PC-3 (cell line): ENCODE data around the gene ULBP1. TPM values are rescaled to one million over a fixed set of nuclear protein-coding genes. Genes with fewer than 3 reads are reported as not detected.
"Not testable (repeated sequence)": the region's sequence is repeated elsewhere in the genome, so short reads cannot be mapped to it uniquely, and the experiment has no call there.

Experiments
- ATAC-seq: fragments of 200-7000 bp; cut with Tn5 transposase; 2 replicates; pipeline ENCODE4 v1.9.1; 2020; ENCODE audit warnings: mild to moderate bottlenecking, moderate library complexity
- BruUV-seq: library from RNA; stranded (reverse); fragments of 400-500 nt; replicated peaks from 2 replicates; lab custom pipeline; 2021; lab: Mats Ljungman, UMichigan
- CTCF ChIA-PET: fragments of 300-600 bp; sonication (Branson Sonifier 250); formaldehyde crosslinking; loops from one replicate; lab custom pipeline; 2022; ENCODE audit warnings: antibody characterized with exemption; lab: Charles Lee
- POLR2A ChIA-PET: fragments of 300-600 bp; sonication (Branson Sonifier 250); formaldehyde crosslinking; loops from one replicate; lab custom pipeline; 2022; ENCODE audit warnings: antibody characterized with exemption; ENCODE audit not compliant: unreplicated experiment; lab: Charles Lee
- DNase-seq: peaks from one replicate; pipeline ENCODE4 v3.0.0-alpha.2; 2015
- H2AFZ ChIP-seq: fragments of 300-600 bp; sonication (generic); 2 replicates; pipeline ENCODE4 v1.6.0; 2016; ENCODE audit warnings: antibody characterized with exemption, low read length
- H3F3A ChIP-seq: fragments of 300-600 bp; sonication (generic); one replicate; pipeline ENCODE4 v1.6.0; 2017; ENCODE audit warnings: antibody characterized with exemption, low read length, control low read depth, mild to moderate bottlenecking; ENCODE audit not compliant: unreplicated experiment
- H3K27ac ChIP-seq: fragments of 300-600 bp; sonication (generic); 2 replicates; pipeline ENCODE4 v1.5.1; 2016; ENCODE audit warnings: mild to moderate bottlenecking, low read length
- H3K27me3 ChIP-seq: fragments of 300-600 bp; sonication (generic); 2 replicates; pipeline ENCODE4 v1.6.1; 2016; ENCODE audit warnings: low read length, mixed read lengths
- H3K36me3 ChIP-seq: fragments of 300-600 bp; sonication (generic); 2 replicates; pipeline ENCODE4 v1.6.1; 2016; ENCODE audit warnings: low read depth, mixed run types, low read length, mixed read lengths
- H3K4me1 ChIP-seq: fragments of 300-600 bp; sonication (generic); 2 replicates; pipeline ENCODE4 v1.5.1; 2016; ENCODE audit warnings: low read length; ENCODE audit not compliant: insufficient read depth
- H3K4me2 ChIP-seq: fragments of 300-600 bp; sonication (generic); 2 replicates; pipeline ENCODE4 v1.6.0; 2016; ENCODE audit warnings: low read length
- H3K4me3 ChIP-seq: fragments of 300-600 bp; sonication (generic); 2 replicates; pipeline ENCODE4 v1.5.1; 2016; ENCODE audit warnings: mild to moderate bottlenecking, low read length, mixed read lengths
- H3K79me2 ChIP-seq: fragments of 300-600 bp; sonication (generic); 2 replicates; pipeline ENCODE4 v1.6.1; 2017; ENCODE audit warnings: low read length, mixed read lengths
- H3K9ac ChIP-seq: fragments of 300-600 bp; sonication (generic); 2 replicates; pipeline ENCODE4 v1.6.0; 2016; ENCODE audit warnings: mild to moderate bottlenecking, low read length
- H3K9me2 ChIP-seq: fragments of 300-600 bp; sonication (generic); replicated peaks from 2 replicates; pipeline ENCODE4 v1.6.1; 2016; ENCODE audit warnings: mixed run types, low read length, mixed read lengths
- H3K9me3 ChIP-seq: fragments of 300-600 bp; sonication (generic); 2 replicates; pipeline ENCODE4 v1.6.1; 2016; ENCODE audit warnings: low read length, mixed read lengths
- H4K20me1 ChIP-seq: fragments of 300-600 bp; sonication (generic); 2 replicates; pipeline ENCODE4 v1.6.1; 2016; ENCODE audit warnings: low read length, mixed read lengths
- CTCF ChIP-seq: fragments of 300-600 bp; sonication (generic); conservative IDR thresholded peaks from 2 replicates; pipeline ENCODE4 v1.5.1; 2017; ENCODE audit warnings: antibody characterized with exemption, low read depth, mild to moderate bottlenecking, low read length
- EZH2 ChIP-seq: fragments of 300-600 bp; sonication (generic); IDR thresholded peaks from one replicate; pipeline ENCODE4 v1.6.1; 2017; ENCODE audit warnings: antibody characterized with exemption, mild to moderate bottlenecking, low read length; ENCODE audit not compliant: unreplicated experiment
- EZH2phosphoT487 ChIP-seq: fragments of 300-600 bp; sonication (generic); IDR thresholded peaks from 2 replicates; pipeline ENCODE4 v1.6.1; 2018; ENCODE audit warnings: mild to moderate bottlenecking, antibody characterized with exemption, low read length, borderline replicate concordance
- intact Hi-C: fragments of 100-400 bp; cut with micrococcal nuclease; formaldehyde crosslinking; loops from 2 replicates; pipeline ENCODE4 v1.9.0; 2023
- total RNA-seq: library from RNA; depleted of rRNA; stranded (reverse); fragments of >200 nt; gene quantifications from 2 replicates; pipeline ENCODE4 v1.2.3, GENCODE V29; 2014

ULBP1 gene
- total RNA-seq, 1 experiment from 2014 or later: 0.87 TPM

GRCh38 chr6:149935668-149936067 is 28.1 kb upstream of the ULBP1 start:
- H3K27ac ChIP-seq: no peak overlapping the region
- no peaks in the 10 kb centered on the region for H3K9me2 ChIP-seq
- no peak for TF ChIP-seq EZH2
- TF ChIP-seq CTCF: no peak
- TF ChIP-seq EZH2phosphoT487: no peak
- CTCF ChIA-PET: interaction anchor here (0.7 kb wide), 1 partner anchor 53 kb away, joined by 8 read pairs; no protein-coding TSS in a partner anchor
- no peak overlapping the region for H3K9ac ChIP-seq
- H3K36me3 ChIP-seq: no peaks in the 10 kb centered on the region
- peaks cover 18% of the 10 kb centered on the region; the same call in 1 of the 2 replicates for H3K4me1 ChIP-seq
- DNase-seq (no peak), ATAC-seq (no peak)
- H3K4me3 ChIP-seq: no peak overlapping the region
- H3F3A ChIP-seq: no peaks in the 10 kb centered on the region
- H4K20me1 ChIP-seq: no peaks in the 10 kb centered on the region
- H3K9me3 ChIP-seq: no peaks in the 10 kb centered on the region
- no peak overlapping the region for H2AFZ ChIP-seq
- intact Hi-C loops: no loop called here
- H3K79me2 ChIP-seq: no peaks in the 10 kb centered on the region
- H3K27me3 ChIP-seq: no peaks in the 10 kb centered on the region
- no TSS peak for BruUV-seq
- POLR2A ChIA-PET: no interaction called here
- peak overlapping the region; percentile 26 for H3K4me2 ChIP-seq

- BruUV-seq: no TSS peak
- no peaks in the 10 kb centered on the region for H3K79me2 ChIP-seq
- H2AFZ ChIP-seq: no peak overlapping the region
- H3K9me2 ChIP-seq: no peaks in the 10 kb centered on the region
- H3K27me3 ChIP-seq: no peaks in the 10 kb centered on the region
- no peaks in the 10 kb centered on the region for H3K9me3 ChIP-seq
- no peak overlapping the region for H3K27ac ChIP-seq
- no peak overlapping the region for H3K4me2 ChIP-seq
- H3K9ac ChIP-seq: no peak overlapping the region
- ATAC-seq: no peak
- TF ChIP-seq EZH2: no peak
- no peak for TF ChIP-seq EZH2phosphoT487
- no peak for TF ChIP-seq CTCF
- no peaks in the 10 kb centered on the region for H3K36me3 ChIP-seq
- DNase-seq: no peak
- no peaks in the 10 kb centered on the region for H4K20me1 ChIP-seq
- intact Hi-C loops: no loop called here
- no peak overlapping the region for H3K4me3 ChIP-seq
- H3F3A ChIP-seq: no peaks in the 10 kb centered on the region
- ChIA-PET CTCF (no interaction called here), POLR2A (no interaction called here)
- H3K4me1 ChIP-seq: peaks cover 18% of the 10 kb centered on the region; the same call in 1 of the 2 replicates
Observed at GRCh38 chr6:149936743-149937142, 27.0 kb upstream of the ULBP1 start.

- H3F3A ChIP-seq, DNase-seq, CTCF ChIA-PET, H3K27me3 ChIP-seq, H3K27ac ChIP-seq, H3K36me3 ChIP-seq, H3K9me3 ChIP-seq, POLR2A ChIA-PET, H3K9me2 ChIP-seq, H4K20me1 ChIP-seq, intact Hi-C loops, H3K79me2 ChIP-seq: not testable (repeated sequence)
- Histone ChIP-seq H3K4me1 (peaks cover 18% of the 10 kb centered on the region; the same call in 1 of the 2 replicates), H2AFZ (peak overlapping the region; percentile 92), H3K4me3 (peak overlapping the region; percentile 80), H3K4me2 (peak overlapping the region; percentile 98), H3K9ac (peak overlapping the region; percentile 66)
- peak; percentile 42 for ATAC-seq
- TSS peak; percentile 18 for BruUV-seq
Observed at GRCh38 chr6:149938013-149938570, 25.7 kb upstream of the ULBP1 start.
